ENCODE results near the gene NMNAT3.

- TF ChIP-seq CTCF (IDR thresholded peaks at IDR 0.05) (no peak), EP300 (IDR thresholded peaks at IDR 0.05; ENCODE audit: low read depth) (no peak), POLR2A (IDR thresholded peaks at IDR 0.05) (no peak), POLR2AphosphoS5 (IDR thresholded peaks at IDR 0.05) (no peak)
Measured at GRCh38 chr3:139523718-139524117, 154.1 kb downstream of the NMNAT3 start.

Measured in transverse colon (tissue), 4 donors.